ENCODE measurements around the gene EIF3F.

GRCh38 chr11:8006349-8006977, 19.3 kb downstream of the EIF3F start:
- TF ChIP-seq, protein P1, sequence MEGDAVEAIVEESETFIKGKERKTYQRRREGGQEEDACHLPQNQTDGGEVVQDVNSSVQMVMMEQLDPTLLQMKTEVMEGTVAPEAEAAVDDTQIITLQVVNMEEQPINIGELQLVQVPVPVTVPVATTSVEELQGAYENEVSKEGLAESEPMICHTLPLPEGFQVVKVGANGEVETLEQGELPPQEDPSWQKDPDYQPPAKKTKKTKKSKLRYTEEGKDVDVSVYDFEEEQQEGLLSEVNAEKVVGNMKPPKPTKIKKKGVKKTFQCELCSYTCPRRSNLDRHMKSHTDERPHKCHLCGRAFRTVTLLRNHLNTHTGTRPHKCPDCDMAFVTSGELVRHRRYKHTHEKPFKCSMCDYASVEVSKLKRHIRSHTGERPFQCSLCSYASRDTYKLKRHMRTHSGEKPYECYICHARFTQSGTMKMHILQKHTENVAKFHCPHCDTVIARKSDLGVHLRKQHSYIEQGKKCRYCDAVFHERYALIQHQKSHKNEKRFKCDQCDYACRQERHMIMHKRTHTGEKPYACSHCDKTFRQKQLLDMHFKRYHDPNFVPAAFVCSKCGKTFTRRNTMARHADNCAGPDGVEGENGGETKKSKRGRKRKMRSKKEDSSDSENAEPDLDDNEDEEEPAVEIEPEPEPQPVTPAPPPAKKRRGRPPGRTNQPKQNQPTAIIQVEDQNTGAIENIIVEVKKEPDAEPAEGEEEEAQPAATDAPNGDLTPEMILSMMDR (IDR thresholded peaks at IDR 0.05) = peak; percentile 94
- TF ChIP-seq EZH2 (IDR thresholded peaks at IDR 0.05) (no peak), EZH2phosphoT487 (IDR thresholded peaks at IDR 0.05) (no peak)

Data from neural progenitor cell (in vitro differentiated cells).